OCI-LY3 (cell line): ENCODE results near the gene KYAT1.
A peak's percentile ranks its signal among the peaks of the same experiment; 100 is the strongest.

ENCODE experiments used
- H2AFZ ChIP-seq: fragments of 200-600, 300-600 bp; shearing (Covaris generic); 2 replicates; pipeline ENCODE4 v1.6.0; 2014; ENCODE audit warnings: antibody characterized with exemption, low read depth, low read length
- H3K27ac ChIP-seq: fragments of 200-600, 300-600 bp; sonication (generic); 2 replicates; pipeline ENCODE4 v1.5.1; 2014; ENCODE audit warnings: mild to moderate bottlenecking, low read length, moderate library complexity, mixed read lengths
- H3K27me3 ChIP-seq: fragments of 200-600, 300-600 bp; sonication (generic); 2 replicates; pipeline ENCODE4 v1.6.1; 2014; ENCODE audit warnings: low read depth, low read length, mixed read lengths
- H3K36me3 ChIP-seq: fragments of 200-600, 300-600 bp; sonication (generic); replicated peaks from 2 replicates; pipeline ENCODE3; 2014; ENCODE audit warnings: low read depth, low read length, mixed read lengths
- H3K4me1 ChIP-seq: fragments of 300-600, 200-600 bp; sonication (generic); 2 replicates; pipeline ENCODE4 v1.6.1; 2014; ENCODE audit warnings: low read length, mixed read lengths
- H3K4me2 ChIP-seq: fragments of 200-600, 300-600 bp; sonication (generic); 2 replicates; pipeline ENCODE4 v1.6.1; 2014; ENCODE audit warnings: low read length, mixed read lengths
- H3K4me3 ChIP-seq: fragments of 300-600, 200-600 bp; sonication (generic); 2 replicates; pipeline ENCODE4 v1.5.1; 2014; ENCODE audit warnings: antibody characterized with exemption, mild to moderate bottlenecking, low read length, moderate library complexity
- H3K79me2 ChIP-seq: fragments of 300-600, 200-600 bp; shearing (Covaris generic); 2 replicates; pipeline ENCODE4 v1.6.1; 2014; ENCODE audit warnings: mild to moderate bottlenecking, low read length, mixed read lengths
- H3K9ac ChIP-seq: fragments of 300-600, 200-600 bp; shearing (Covaris generic); 2 replicates; pipeline ENCODE4 v1.6.0; 2014; ENCODE audit warnings: mild to moderate bottlenecking, low read length, moderate library complexity
- H3K9me3 ChIP-seq: fragments of 200-600, 300-600 bp; shearing (Covaris generic); 2 replicates; pipeline ENCODE4 v1.6.1; 2014; ENCODE audit warnings: low read length, mixed read lengths; ENCODE audit not compliant: insufficient read depth
- H4K20me1 ChIP-seq: fragments of 200-600, 300-600 bp; sonication (generic); 2 replicates; pipeline ENCODE4 v1.6.1; 2016; ENCODE audit warnings: low read length, mixed read lengths; ENCODE audit not compliant: insufficient read depth
- CTCF ChIP-seq: fragments of 200-600, 300-600 bp; sonication (generic); IDR thresholded peaks from 2 replicates; pipeline ENCODE4 v1.5.1; 2014; ENCODE audit warnings: antibody characterized with exemption, low read length, low read depth
- EZH2phosphoT487 ChIP-seq: fragments of 200-600 bp; shearing (Covaris generic); IDR thresholded peaks from 2 replicates; pipeline ENCODE4 v1.6.1; 2018; ENCODE audit warnings: antibody characterized with exemption, mixed run types, low read depth

KYAT1 gene

GRCh38 chr9:128902351-128903078, 20.8 kb upstream of the KYAT1 start:
- H2AFZ ChIP-seq = no peak overlapping the region
- no peaks in the 10 kb centered on the region for H3K9me3 ChIP-seq
- peaks cover 17% of the 10 kb centered on the region; the same call in 1 of the 2 replicates for H3K4me1 ChIP-seq
- H3K4me2 ChIP-seq = 0 out of 2 replicates have a peak overlapping the region, but pooled peaks have one; percentile 4
- no peak for TF ChIP-seq EZH2phosphoT487
- no peak for TF ChIP-seq CTCF
- peaks cover 4% of the 10 kb centered on the region for H3K36me3 ChIP-seq
- no peaks in the 10 kb centered on the region for H3K79me2 ChIP-seq
- no peaks in the 10 kb centered on the region for H4K20me1 ChIP-seq
- H3K27ac ChIP-seq = no peak overlapping the region
- H3K4me3 ChIP-seq = no peak overlapping the region
- H3K9ac ChIP-seq = no peak overlapping the region
- no peaks in the 10 kb centered on the region for H3K27me3 ChIP-seq

GRCh38 chr9:128901822-128902221, 20.1 kb upstream of the KYAT1 start:
- Histone ChIP-seq H2AFZ (no peak overlapping the region), H3K9ac (no peak overlapping the region), H3K27me3 (no peaks in the 10 kb centered on the region), H3K4me3 (no peak overlapping the region), H4K20me1 (no peaks in the 10 kb centered on the region), H3K4me2 (0 out of 2 replicates have a peak overlapping the region, but pooled peaks have one; percentile 4), H3K36me3 (peaks cover 2% of the 10 kb centered on the region), H3K4me1 (peaks cover 17% of the 10 kb centered on the region; the same call in 1 of the 2 replicates), H3K79me2 (no peaks in the 10 kb centered on the region), H3K9me3 (no peaks in the 10 kb centered on the region), H3K27ac (no peak overlapping the region)
- TF ChIP-seq CTCF (no peak), EZH2phosphoT487 (no peak)

- Histone ChIP-seq H3K27ac (no peak overlapping the region), H3K4me3 (no peak overlapping the region), H3K4me2 (no peak overlapping the region)
Measured at GRCh38 chr9:128901379-128901778, 19.6 kb upstream of the KYAT1 start.

More at GRCh38 chr9:128901379-128901778, 19.6 kb upstream of the KYAT1 start:
- TF ChIP-seq EZH2phosphoT487 (no peak), CTCF (no peak)
- no peak overlapping the region for H2AFZ ChIP-seq
- H3K9me3 ChIP-seq = no peaks in the 10 kb centered on the region
- H3K4me1 ChIP-seq = peaks cover 17% of the 10 kb centered on the region; the same call in 1 of the 2 replicates
- no peaks in the 10 kb centered on the region for H4K20me1 ChIP-seq
- H3K79me2 ChIP-seq = no peaks in the 10 kb centered on the region
- peaks cover 2% of the 10 kb centered on the region for H3K36me3 ChIP-seq
- H3K27me3 ChIP-seq = no peaks in the 10 kb centered on the region
- no peak overlapping the region for H3K9ac ChIP-seq
